Trophoblast cell (in vitro differentiated cells and primary cell): ENCODE measurements around the gene ITPK1. TPM values are rescaled to one million over a fixed set of nuclear protein-coding genes. Genes with fewer than 3 reads are reported as not detected.
A peak's percentile ranks its signal among the peaks of the same experiment; 100 is the strongest.

Experiments used
- DNase-seq, 2 donors: peaks; one replicate each; pipeline ENCODE4 v3.0.0-alpha.2; 2016
- H2AFZ ChIP-seq: 2 replicates; pipeline ENCODE4 v1.6.1; 2013; ENCODE audit warnings: low read length, moderate library complexity, mild to moderate bottlenecking; ENCODE audit not compliant: insufficient read depth, poor library complexity
- H2AK5ac ChIP-seq: 2 replicates; pipeline ENCODE4 v1.6.1; 2013; ENCODE audit warnings: mild to moderate bottlenecking, low read length
- H2BK120ac ChIP-seq: 2 replicates; pipeline ENCODE4 v1.6.1; 2013; ENCODE audit warnings: low read length, mild to moderate bottlenecking, moderate library complexity; ENCODE audit not compliant: insufficient read depth, poor library complexity
- H2BK12ac ChIP-seq: 2 replicates; pipeline ENCODE4 v1.6.1; 2013; ENCODE audit warnings: mild to moderate bottlenecking, low read length, moderate library complexity
- H2BK5ac ChIP-seq: 2 replicates; pipeline ENCODE4 v1.6.1; 2013; ENCODE audit warnings: low read length, low read depth, moderate library complexity, mild to moderate bottlenecking; ENCODE audit not compliant: poor library complexity
- H3K14ac ChIP-seq: 2 replicates; pipeline ENCODE4 v1.6.1; 2013; ENCODE audit warnings: mild to moderate bottlenecking, low read length
- H3K18ac ChIP-seq: 2 replicates; pipeline ENCODE4 v1.6.1; 2013; ENCODE audit warnings: mild to moderate bottlenecking, low read length
- H3K23ac ChIP-seq: 2 replicates; pipeline ENCODE4 v1.6.1; 2013; ENCODE audit warnings: low read length
- H3K27ac ChIP-seq: 2 replicates; pipeline ENCODE4 v1.5.1; 2013; ENCODE audit warnings: low read depth, mild to moderate bottlenecking, inconsistent platforms, low read length, moderate library complexity
- H3K27me3 ChIP-seq: 2 replicates; pipeline ENCODE4 v1.6.1; 2013; ENCODE audit warnings: inconsistent platforms, mild to moderate bottlenecking, low read length, moderate library complexity; ENCODE audit not compliant: insufficient read depth
- H3K36me3 ChIP-seq, 2 experiments: 1 replicate in 1 of 2; 2 replicates in 1 of 2; pipeline ENCODE4 v1.6.1; 2013; ENCODE audit warnings: low read length in 2 of 2, mild to moderate bottlenecking in 2 of 2, moderate library complexity in 1 of 2; ENCODE audit not compliant: insufficient read depth in 2 of 2, control insufficient read depth in 1 of 2
- H3K4ac ChIP-seq: 2 replicates; pipeline ENCODE4 v1.6.1; 2013; ENCODE audit warnings: low read depth, mild to moderate bottlenecking, low read length, moderate library complexity
- H3K4me1 ChIP-seq, 2 experiments: 1 replicate in 1 of 2; 2 replicates in 1 of 2; pipeline ENCODE4 v1.6.1; 2013; ENCODE audit warnings: low read length in 2 of 2, mild to moderate bottlenecking in 2 of 2, moderate library complexity in 1 of 2; ENCODE audit not compliant: insufficient read depth in 2 of 2, control insufficient read depth in 1 of 2
- H3K4me2 ChIP-seq: 2 replicates; pipeline ENCODE4 v1.6.1; 2013; ENCODE audit warnings: inconsistent platforms, mild to moderate bottlenecking, low read length, moderate library complexity
- H3K4me3 ChIP-seq: 2 replicates; pipeline ENCODE4 v1.5.1; 2013; ENCODE audit warnings: mild to moderate bottlenecking, low read depth, low read length, inconsistent platforms
- H3K79me1 ChIP-seq: one replicate; pipeline ENCODE4 v1.6.1; 2013; ENCODE audit warnings: low read length
- H3K79me2 ChIP-seq: 2 replicates; pipeline ENCODE4 v1.6.1; 2013; ENCODE audit warnings: low read length, mild to moderate bottlenecking; ENCODE audit not compliant: control insufficient read depth, insufficient read depth, poor library complexity
- H3K9ac ChIP-seq: 2 replicates; pipeline ENCODE4 v1.6.1; 2013; ENCODE audit warnings: mild to moderate bottlenecking, low read length
- H3K9me3 ChIP-seq: 2 replicates; pipeline ENCODE4 v1.6.1; 2013; ENCODE audit warnings: low read depth, mild to moderate bottlenecking, control low read depth, inconsistent platforms, low read length; ENCODE audit not compliant: insufficient read depth
- H4K12ac ChIP-seq: 2 replicates; pipeline ENCODE4 v1.6.1; 2013; ENCODE audit warnings: low read depth, mild to moderate bottlenecking, low read length, moderate library complexity
- H4K8ac ChIP-seq: 2 replicates; pipeline ENCODE4 v1.6.1; 2013; ENCODE audit warnings: low read depth, mild to moderate bottlenecking, low read length, moderate library complexity
- H4K91ac ChIP-seq: one replicate; pipeline ENCODE4 v1.6.1; 2013; ENCODE audit warnings: low read depth, mild to moderate bottlenecking, low read length, moderate library complexity
- WGBS: extraction: QIAGEN DNeasy Blood & Tissue Kit; methylation state at CpG from one replicate; pipeline ENCODE4 v1.1.7; 2013; ENCODE audit warnings: missing lambda C conversion rate; ENCODE audit not compliant: insufficient read length, insufficient coverage; ENCODE audit errors: extremely low coverage; 5-methylcytosine and 5-hydroxymethylcytosine counted together
- polyA plus RNA-seq: library from polyadenylated mRNA; stranded (reverse); fragments of 200-250 nt; gene quantifications from 2 replicates; pipeline ENCODE4 v1.2.3, GENCODE V29; 2013

The ITPK1 gene
- polyA plus RNA-seq: 14.2 and 14.7 TPM in 2 replicates

GRCh38 chr14:93115821-93116675 is at the start of gene ITPK1:
TSS of gene ITPK1 (minus strand) at chr14:93115925. CDS start at chr14:93115163, 762 bp downstream.
- H3K4ac ChIP-seq: peak within 1 kb of the TSS; percentile 55
- peak within 1 kb of the TSS; percentile 91 for H2AFZ ChIP-seq
- no peak within 1 kb of the TSS for H3K23ac ChIP-seq
- H4K12ac ChIP-seq: peak within 1 kb of the TSS; percentile 96
- H3K27ac ChIP-seq: peak within 1 kb of the TSS; percentile 88
- peaks cover 4% of the 10 kb centered on the region for H3K79me1 ChIP-seq
- H2BK12ac ChIP-seq: peak within 1 kb of the TSS; percentile 51
- H3K14ac ChIP-seq: peak within 1 kb of the TSS; percentile 91
- peak within 1 kb of the TSS; percentile 92 for H2BK120ac ChIP-seq
- H3K18ac ChIP-seq: peak within 1 kb of the TSS; percentile 77
- no peaks in the 10 kb centered on the region for H3K36me3 ChIP-seq
- H4K91ac ChIP-seq: peak within 1 kb of the TSS; percentile 89
- H3K4me2 ChIP-seq: peak within 1 kb of the TSS; percentile 87
- H3K27me3 ChIP-seq: peaks cover 5% of the 10 kb centered on the region
- DNase-seq: peak in 1 of 2 donors; percentile 79
- peak within 1 kb of the TSS; percentile 96 for H4K8ac ChIP-seq
- H3K9ac ChIP-seq: peak within 1 kb of the TSS; percentile 69
- H2AK5ac ChIP-seq: no peak within 1 kb of the TSS
- WGBS: no CpG with 5 or more reads among the region's 77 CpGs
- H2BK5ac ChIP-seq: peak within 1 kb of the TSS; percentile 56
- H3K79me2 ChIP-seq: peaks cover 8% of the 10 kb centered on the region
- no peaks in the 10 kb centered on the region for H3K9me3 ChIP-seq
- H3K4me1 ChIP-seq: peaks cover 8 to 15% of the 10 kb centered on the region in 2 experiments
- H3K4me3 ChIP-seq: peak within 1 kb of the TSS; percentile 84

- no peaks in the 10 kb centered on the region for H3K36me3 ChIP-seq
- H4K8ac ChIP-seq: no peak overlapping the region
- no peaks in the 10 kb centered on the region for H3K27me3 ChIP-seq
- H3K4me3 ChIP-seq: no peak overlapping the region
- H3K79me2 ChIP-seq: no peaks in the 10 kb centered on the region
- no peak overlapping the region for H3K23ac ChIP-seq
- H4K91ac ChIP-seq: no peak overlapping the region
- no peak overlapping the region for H2BK12ac ChIP-seq
- H3K4me1 ChIP-seq: no peaks in the 10 kb centered on the region
- no peak overlapping the region for H3K18ac ChIP-seq
- no peak overlapping the region for H2AK5ac ChIP-seq
- H3K27ac ChIP-seq: no peak overlapping the region
- WGBS: no CpG with 5 or more reads among the region's 5 CpGs
- no peak overlapping the region for H2BK120ac ChIP-seq
- H2BK5ac ChIP-seq: no peak overlapping the region
- H4K12ac ChIP-seq: no peak overlapping the region
- no peak overlapping the region for H2AFZ ChIP-seq
- H3K9ac ChIP-seq: no peak overlapping the region
- no peak overlapping the region for H3K4me2 ChIP-seq
- no peak overlapping the region for H3K4ac ChIP-seq
- no peak for DNase-seq
- no peaks in the 10 kb centered on the region for H3K9me3 ChIP-seq
- H3K79me1 ChIP-seq: no peaks in the 10 kb centered on the region
- H3K14ac ChIP-seq: no peak overlapping the region
These were observed 47.8 kb upstream of the ITPK1 start for GRCh38 chr14:93163564-93163963.

GRCh38 chr14:93161411-93161940 is 45.8 kb upstream of the ITPK1 start:
- Histone ChIP-seq H4K8ac (no peak overlapping the region), H3K4me2 (no peak overlapping the region), H3K23ac (no peak overlapping the region), H2BK120ac (no peak overlapping the region), H3K27me3 (no peaks in the 10 kb centered on the region), H4K91ac (no peak overlapping the region), H3K4me1 (peaks cover 0 to 7% of the 10 kb centered on the region in 2 experiments), H3K4me3 (no peak overlapping the region), H2AFZ (no peak overlapping the region), H3K79me2 (no peaks in the 10 kb centered on the region), H3K14ac (no peak overlapping the region), H3K27ac (no peak overlapping the region), H3K79me1 (no peaks in the 10 kb centered on the region), H3K4ac (no peak overlapping the region), H3K9ac (peak overlapping the region; percentile 75), H3K36me3 (no peaks in the 10 kb centered on the region), H3K18ac (no peak overlapping the region), H3K9me3 (no peaks in the 10 kb centered on the region), H2BK5ac (no peak overlapping the region), H2AK5ac (no peak overlapping the region), H2BK12ac (no peak overlapping the region), H4K12ac (no peak overlapping the region)
- WGBS: no CpG with 5 or more reads among the region's 4 CpGs
- no peak for DNase-seq

- H3K18ac ChIP-seq: no peak overlapping the region
- H3K79me2 ChIP-seq: no peaks in the 10 kb centered on the region
- H4K8ac ChIP-seq: no peak overlapping the region
- H3K23ac ChIP-seq: no peak overlapping the region
- H4K12ac ChIP-seq: no peak overlapping the region
- H2AFZ ChIP-seq: no peak overlapping the region
- no peaks in the 10 kb centered on the region for H3K27me3 ChIP-seq
- no peak overlapping the region for H2BK12ac ChIP-seq
- no peak overlapping the region for H2BK120ac ChIP-seq
- no peak overlapping the region for H3K27ac ChIP-seq
- peak in 1 of 2 donors; percentile 27 for DNase-seq
- peaks cover 0 to 7% of the 10 kb centered on the region in 2 experiments for H3K4me1 ChIP-seq
- WGBS: no CpG with 5 or more reads among the region's 4 CpGs
- no peak overlapping the region for H2AK5ac ChIP-seq
- H3K9me3 ChIP-seq: no peaks in the 10 kb centered on the region
- H3K14ac ChIP-seq: no peak overlapping the region
- no peak overlapping the region for H2BK5ac ChIP-seq
- H3K36me3 ChIP-seq: no peaks in the 10 kb centered on the region
- no peak overlapping the region for H3K9ac ChIP-seq
- no peak overlapping the region for H3K4me3 ChIP-seq
- no peak overlapping the region for H4K91ac ChIP-seq
- H3K4me2 ChIP-seq: no peak overlapping the region
- no peaks in the 10 kb centered on the region for H3K79me1 ChIP-seq
- H3K4ac ChIP-seq: no peak overlapping the region
These were observed 44.7 kb upstream of the ITPK1 start for GRCh38 chr14:93160353-93160801.
